ENCODE measurements around the gene KRTAP4-12. TPM values are rescaled to one million over a fixed set of nuclear protein-coding genes. Genes with fewer than 3 reads are reported as not detected.
"Not testable (repeated sequence)": the region's sequence is repeated elsewhere in the genome, so short reads cannot be mapped to it uniquely, and the experiment has no call there.

Gene KRTAP4-12
- total RNA-seq, 3 donors from 2014 or later: not detected

DNA sequence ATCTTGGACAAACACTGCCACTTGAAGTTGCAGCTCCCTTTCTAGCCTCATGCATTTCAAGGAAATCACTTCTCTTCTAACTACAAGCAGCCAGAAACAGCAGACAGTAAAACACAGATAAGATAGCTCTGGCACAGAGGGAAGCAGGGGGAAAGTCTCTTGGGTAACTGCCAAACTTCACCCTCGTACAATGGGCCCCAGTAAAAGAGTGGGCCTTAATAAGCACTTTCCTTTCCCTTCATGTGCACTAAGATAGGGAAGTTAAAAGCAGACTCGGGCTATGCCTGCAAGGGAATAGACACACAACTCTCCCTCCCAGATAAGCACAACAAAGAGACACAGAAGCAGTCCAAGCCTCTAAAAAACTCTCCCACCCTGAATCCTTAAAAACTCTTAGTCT, 29.9 kb upstream of the KRTAP4-12 start:
- H3K36me3 ChIP-seq: no peaks in the 10 kb centered on the region
- TF ChIP-seq CTCF (IDR thresholded peaks at IDR 0.05) (no peak), POLR2A (IDR thresholded peaks at IDR 0.05) (no peak), POLR2AphosphoS5 (IDR thresholded peaks at IDR 0.05) (no peak)
- H3K4me1 ChIP-seq: no peaks in the 10 kb centered on the region
- H3K27me3 ChIP-seq: no peaks in the 10 kb centered on the region
- no peak overlapping the region for H3K27ac ChIP-seq
- intact Hi-C loops (cut with DNase I; ENCODE audit: low total_unique reads): no loop called here
- H3K9me3 ChIP-seq: no peaks in the 10 kb centered on the region
- no peak for DNase-seq (ENCODE audit: low spot score in 2 of 2)
- no peak overlapping the region for H3K4me3 ChIP-seq

- no peak overlapping the region for H3K4me3 ChIP-seq
- DNase-seq (ENCODE audit: low spot score in 2 of 2): no peak
- no peak for TF ChIP-seq CTCF (IDR thresholded peaks at IDR 0.05)
- TF ChIP-seq POLR2A (IDR thresholded peaks at IDR 0.05): no peak
- no peak for TF ChIP-seq POLR2AphosphoS5 (IDR thresholded peaks at IDR 0.05)
- no peaks in the 10 kb centered on the region for H3K27me3 ChIP-seq
- intact Hi-C loops (cut with DNase I; ENCODE audit: low total_unique reads): no loop called here
- H3K27ac ChIP-seq: no peak overlapping the region
- H3K9me3 ChIP-seq: no peaks in the 10 kb centered on the region
- no peaks in the 10 kb centered on the region for H3K4me1 ChIP-seq
- no peaks in the 10 kb centered on the region for H3K36me3 ChIP-seq
These were observed 27.5 kb upstream of the KRTAP4-12 start for GRCh38 chr17:41151525-41151924.

DNA sequence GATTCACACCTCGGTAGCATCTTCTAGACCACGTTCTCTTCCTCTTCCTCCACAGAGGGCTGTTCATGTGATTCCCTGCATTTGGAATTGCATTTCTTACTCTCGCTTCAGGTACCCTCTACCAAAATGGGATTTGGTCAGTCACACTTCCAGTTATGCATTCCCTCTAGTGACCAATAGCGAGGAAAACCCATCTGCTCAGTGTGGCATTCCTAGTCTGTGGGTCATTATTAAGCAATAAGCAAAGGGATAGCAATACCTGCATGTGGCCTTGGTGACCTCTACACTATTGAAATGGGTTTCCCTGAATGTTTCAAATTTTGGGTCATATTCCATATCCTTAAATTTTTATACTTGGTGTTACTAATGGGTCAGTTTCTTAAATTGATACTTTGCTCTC, 26.0 kb upstream of the KRTAP4-12 start:
- no peak overlapping the region for H3K27ac ChIP-seq
- no peaks in the 10 kb centered on the region for H3K9me3 ChIP-seq
- H3K36me3 ChIP-seq: no peaks in the 10 kb centered on the region
- TF ChIP-seq POLR2A (IDR thresholded peaks at IDR 0.05) (no peak), POLR2AphosphoS5 (IDR thresholded peaks at IDR 0.05) (no peak), CTCF (IDR thresholded peaks at IDR 0.05) (no peak)
- intact Hi-C loops (cut with DNase I; ENCODE audit: low total_unique reads): no loop called here
- H3K4me3 ChIP-seq: no peak overlapping the region
- H3K27me3 ChIP-seq: no peaks in the 10 kb centered on the region
- no peaks in the 10 kb centered on the region for H3K4me1 ChIP-seq
- no peak for DNase-seq (ENCODE audit: low spot score in 2 of 2)

- no peaks in the 10 kb centered on the region for H3K27me3 ChIP-seq
- H3K4me3 ChIP-seq: no peak within 1 kb of the TSS
- H3K27ac ChIP-seq: no peak within 1 kb of the TSS
- intact Hi-C loops (cut with DNase I; ENCODE audit: low total_unique reads): no loop called here
- H3K9me3 ChIP-seq: no peaks in the 10 kb centered on the region
- TF ChIP-seq POLR2A (IDR thresholded peaks at IDR 0.05): no peak
- no peak for TF ChIP-seq CTCF (IDR thresholded peaks at IDR 0.05)
- TF ChIP-seq POLR2AphosphoS5 (IDR thresholded peaks at IDR 0.05): no peak
- H3K4me1 ChIP-seq: no peaks in the 10 kb centered on the region
- H3K36me3 ChIP-seq: no peaks in the 10 kb centered on the region
- DNase-seq (ENCODE audit: low spot score in 2 of 2): no peak
These were observed 25.6 kb upstream of the KRTAP4-12 start, which contains the start of gene KRTAP4-5 for GRCh38 chr17:41149652-41149985. TSS of gene KRTAP4-5 (minus strand) at chr17:41149825. CDS start at chr17:41149767, 58 bp downstream.

DNA sequence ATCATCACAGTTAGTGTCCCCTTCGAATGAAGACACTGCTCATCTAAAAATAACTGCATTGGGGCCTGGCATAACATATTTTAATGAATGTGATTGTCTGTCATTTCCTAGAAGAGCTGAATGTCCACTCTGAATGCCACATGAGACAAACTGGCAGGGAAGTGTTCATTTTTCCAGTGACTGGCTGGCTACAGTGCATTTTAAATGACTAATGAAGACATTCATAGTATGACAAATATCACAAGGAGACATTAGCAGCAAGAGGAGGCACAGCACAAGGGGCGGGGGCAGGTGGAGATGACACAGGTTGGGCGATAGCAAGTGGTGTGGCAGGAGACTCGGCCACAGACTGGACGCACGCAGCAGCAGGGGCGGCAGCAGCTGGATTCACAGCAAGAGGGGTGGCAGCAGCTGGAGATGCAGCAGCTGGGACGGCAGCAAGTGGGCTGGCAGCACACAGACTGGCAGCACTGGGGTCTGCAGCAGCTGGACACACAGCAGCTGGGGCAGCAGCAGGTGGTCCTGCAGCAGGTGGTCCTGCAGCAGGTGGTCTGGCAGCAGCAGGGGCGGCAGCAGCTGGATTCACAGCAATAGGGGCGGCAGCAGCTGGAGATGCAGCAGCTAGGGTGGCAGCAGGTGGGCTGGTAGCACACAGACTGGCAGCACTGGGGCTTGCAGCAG, 25.1 kb upstream of the KRTAP4-12 start:
- H3K9me3 ChIP-seq; H3K4me1 ChIP-seq; DNase-seq (ENCODE audit: low spot score in 2 of 2); intact Hi-C loops (cut with DNase I; ENCODE audit: low total_unique reads); H3K27ac ChIP-seq; H3K36me3 ChIP-seq; H3K27me3 ChIP-seq; H3K4me3 ChIP-seq: not testable (repeated sequence)
